Activated effector memory CD4-positive, alpha-beta T cell treated with Interleukin-2 at 50 U/mL for 16 hours (primary cell): ENCODE results near the gene SEMA4D.

Experiments
- DNase-seq: peaks from one replicate; pipeline ENCODE4 v3.0.0-alpha.2; 2020

Gene SEMA4D

DNA sequence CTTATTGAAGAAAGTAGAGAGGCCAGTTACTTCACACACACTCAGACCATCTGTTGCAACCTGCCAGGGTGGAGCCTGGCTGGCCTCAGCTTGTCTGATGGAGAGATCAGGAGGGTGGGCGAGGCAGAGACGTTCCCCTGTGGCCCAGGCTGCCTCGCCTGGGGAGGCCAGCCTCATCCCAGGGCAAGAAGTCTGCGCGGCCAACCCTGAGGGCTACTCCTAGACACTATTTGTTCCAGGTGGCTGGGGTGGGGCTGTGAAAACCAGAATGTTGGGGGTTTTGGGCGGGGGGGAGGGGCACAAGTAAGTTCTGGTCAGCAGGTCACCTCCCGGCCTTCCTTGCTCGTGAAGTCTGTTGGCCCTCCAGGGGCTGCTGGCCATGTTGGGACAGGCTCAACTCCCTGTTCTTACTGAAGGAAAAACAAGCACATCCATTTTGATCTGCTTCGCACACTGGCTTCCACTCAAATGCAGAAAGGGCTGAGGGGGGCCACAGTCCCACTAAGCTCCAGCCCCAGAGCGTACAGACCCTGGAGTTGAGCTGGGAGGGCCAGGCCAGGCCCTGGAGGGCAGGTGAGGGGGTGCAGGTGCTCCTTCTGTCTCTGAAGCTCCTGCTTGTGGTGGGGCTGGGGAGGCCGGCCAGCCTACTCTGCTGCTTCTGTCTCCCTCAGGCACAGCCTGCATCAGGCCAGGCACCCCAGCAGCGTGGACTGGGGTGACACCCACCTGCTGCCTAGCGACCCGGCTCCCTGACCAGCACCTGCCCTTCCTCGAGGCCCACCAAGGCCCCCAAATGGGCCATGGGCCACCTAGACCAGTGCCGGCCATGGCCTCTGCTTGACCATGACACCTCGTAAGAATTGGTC lies 133.0 kb downstream of the SEMA4D start:
- DNase-seq = no peak

DNA sequence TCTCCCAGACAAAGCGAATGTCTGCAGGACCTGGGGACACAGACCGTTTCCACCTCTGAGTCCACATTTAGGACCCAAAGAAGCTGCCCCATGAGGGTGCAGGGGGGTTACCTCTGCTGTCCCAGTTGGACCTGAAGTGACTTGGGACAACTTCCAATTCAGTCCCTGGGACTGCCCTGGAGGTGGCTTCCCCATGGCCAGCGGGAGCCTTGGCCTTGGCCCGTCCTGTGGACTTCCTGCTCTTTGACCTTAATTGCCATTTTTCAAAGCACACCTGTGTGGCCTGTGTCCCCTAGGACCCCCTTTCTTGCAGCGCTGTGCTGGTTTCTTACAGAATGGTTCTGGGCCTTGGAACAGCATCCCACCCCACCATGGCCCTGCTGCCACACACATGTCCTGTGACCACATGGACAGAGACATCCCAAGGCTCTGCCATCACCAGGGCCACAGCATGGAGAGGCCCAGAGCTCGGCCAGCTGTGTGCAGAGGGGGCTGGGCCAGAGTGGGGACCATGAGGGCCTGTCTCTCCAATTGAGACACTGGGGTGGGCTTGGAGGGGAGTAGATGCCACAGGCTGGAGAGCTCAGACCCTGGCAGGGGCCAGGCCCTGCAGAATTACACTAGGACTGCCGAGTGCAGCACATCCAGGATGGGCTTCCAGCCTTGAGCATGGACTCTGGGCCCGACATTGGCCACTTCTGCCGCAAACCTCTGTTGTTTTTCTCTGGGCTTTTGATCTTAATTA lies 133.8 kb downstream of the SEMA4D start:
- DNase-seq = no peak

DNA sequence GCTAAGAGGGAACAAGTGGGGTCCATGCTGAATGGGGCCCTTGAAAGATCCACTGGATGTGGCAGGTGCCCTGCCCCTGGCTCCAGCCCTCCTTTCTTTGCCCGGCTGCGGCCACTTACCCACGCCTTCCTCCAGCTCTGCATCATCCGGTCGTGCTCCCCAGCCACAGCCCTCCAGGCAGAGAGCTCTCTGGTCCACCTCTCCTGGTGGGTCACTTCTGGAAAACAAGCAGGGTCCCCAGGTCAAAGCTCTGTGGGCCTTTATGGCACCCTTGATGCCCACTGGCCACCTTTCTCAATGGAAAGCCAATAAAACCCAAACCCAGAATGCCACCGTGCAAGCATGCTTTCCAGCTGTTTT lies 134.6 kb downstream of the SEMA4D start:
- no peak for DNase-seq

- DNase-seq = no peak
Measured at GRCh38 chr9:89362647-89363310, 135.1 kb downstream of the SEMA4D start.

DNA sequence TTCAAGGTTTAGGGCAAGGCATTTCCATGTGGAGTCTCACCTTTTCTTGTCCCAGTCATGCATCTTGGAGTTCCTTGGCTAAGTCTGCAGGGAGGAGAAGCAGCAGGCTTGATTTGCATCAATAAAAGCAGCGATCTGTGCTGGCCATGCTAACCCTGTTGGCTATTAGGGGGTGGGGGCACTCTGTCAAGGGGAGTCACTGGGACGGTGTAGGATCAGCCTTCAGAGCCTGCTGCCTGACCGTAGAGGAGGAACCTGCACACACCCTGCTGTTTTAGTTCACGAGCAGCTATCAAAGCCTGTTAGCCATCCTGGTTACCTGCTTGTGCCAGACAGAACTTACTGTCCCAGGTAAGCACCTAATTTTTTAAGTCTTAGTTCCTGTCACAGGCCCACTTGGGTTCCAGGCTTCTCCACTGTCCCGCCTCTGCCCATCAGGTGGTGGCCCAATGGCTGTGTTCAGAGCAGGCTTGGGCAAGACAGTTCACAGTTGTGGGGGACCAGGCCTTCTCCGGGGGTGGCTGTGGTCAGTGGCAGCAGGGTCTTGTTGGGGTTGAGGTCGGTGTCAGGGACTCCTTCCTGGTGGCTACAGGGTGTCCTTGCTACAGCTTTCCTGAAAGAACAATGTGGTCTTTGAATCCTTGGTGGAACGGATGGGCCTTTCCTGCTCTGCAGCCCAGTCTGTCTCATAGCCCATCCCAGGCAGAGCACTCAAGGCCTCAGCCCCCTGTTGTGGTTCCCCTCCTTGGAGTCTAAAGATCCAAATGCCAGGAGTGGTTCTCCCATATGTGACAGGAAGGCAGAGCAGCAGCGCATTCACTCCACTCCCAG lies 135.9 kb downstream of the SEMA4D start:
- no peak for DNase-seq

DNA sequence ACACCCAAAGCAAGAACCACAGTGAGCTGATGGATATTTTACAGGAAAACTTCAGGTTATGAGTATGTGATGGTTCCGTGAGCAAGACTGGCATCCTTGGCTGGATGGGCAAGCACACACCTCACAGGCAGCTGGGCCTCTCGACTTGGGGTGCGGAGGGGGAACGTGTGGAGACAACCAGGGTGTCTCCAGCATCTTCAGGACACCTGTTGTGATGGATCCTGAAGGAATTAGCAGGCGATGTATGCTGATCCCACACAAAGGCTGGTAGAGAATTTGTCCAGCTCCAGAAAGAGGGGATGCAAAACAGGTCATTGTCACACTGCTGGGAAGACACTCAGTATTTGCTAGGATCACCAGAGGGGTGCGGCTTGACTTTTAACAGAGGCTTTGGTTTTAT lies 136.9 kb downstream of the SEMA4D start:
- no peak for DNase-seq

DNA sequence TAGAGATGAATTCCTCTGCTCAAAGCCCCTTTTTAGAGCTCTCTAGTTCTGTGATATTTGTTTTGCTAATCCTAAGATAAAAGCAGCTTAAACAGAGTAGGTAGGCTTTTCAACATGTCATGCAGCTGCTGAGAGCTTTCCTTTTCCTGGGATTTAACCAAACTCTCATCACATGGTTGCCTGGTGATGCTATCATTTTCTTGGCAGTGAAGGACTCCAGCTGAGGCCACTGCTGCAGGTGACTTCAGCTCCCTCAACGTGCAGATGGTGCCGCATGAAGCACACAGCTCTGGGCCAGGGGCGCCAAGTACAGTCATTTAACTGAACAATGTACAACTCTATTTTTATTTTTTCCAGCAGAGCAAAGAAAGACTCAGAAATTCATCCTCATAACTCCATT lies 137.4 kb downstream of the SEMA4D start:
- DNase-seq = no peak

DNA sequence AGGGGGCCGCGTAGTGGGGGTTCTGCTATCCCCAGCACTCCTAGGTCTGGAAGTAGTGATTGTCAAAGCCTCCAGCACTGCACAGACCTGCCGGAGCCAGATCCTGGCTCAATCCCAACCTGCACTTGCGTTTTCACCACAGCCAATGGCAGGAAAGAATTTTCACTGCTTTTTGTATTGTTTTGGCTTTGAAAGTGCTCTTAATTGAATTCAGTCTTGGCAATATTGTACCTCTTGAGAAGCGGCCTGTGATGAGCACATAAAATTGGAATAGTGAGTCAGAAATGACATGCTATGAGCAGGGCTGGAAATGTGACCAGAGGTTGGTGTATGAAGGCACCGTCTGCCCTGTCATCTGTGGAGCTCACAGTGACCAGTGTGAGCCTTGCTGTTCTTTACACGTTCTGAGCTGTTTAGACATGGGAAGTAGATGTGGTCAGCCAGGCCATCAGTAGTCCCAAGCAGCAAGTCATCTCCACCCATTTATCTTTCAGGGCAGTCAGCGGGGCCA lies 138.1 kb downstream of the SEMA4D start:
- no peak for DNase-seq

GRCh38 chr9:89358985-89359384 lies 138.9 kb downstream of the SEMA4D start:
- no peak for DNase-seq

DNA sequence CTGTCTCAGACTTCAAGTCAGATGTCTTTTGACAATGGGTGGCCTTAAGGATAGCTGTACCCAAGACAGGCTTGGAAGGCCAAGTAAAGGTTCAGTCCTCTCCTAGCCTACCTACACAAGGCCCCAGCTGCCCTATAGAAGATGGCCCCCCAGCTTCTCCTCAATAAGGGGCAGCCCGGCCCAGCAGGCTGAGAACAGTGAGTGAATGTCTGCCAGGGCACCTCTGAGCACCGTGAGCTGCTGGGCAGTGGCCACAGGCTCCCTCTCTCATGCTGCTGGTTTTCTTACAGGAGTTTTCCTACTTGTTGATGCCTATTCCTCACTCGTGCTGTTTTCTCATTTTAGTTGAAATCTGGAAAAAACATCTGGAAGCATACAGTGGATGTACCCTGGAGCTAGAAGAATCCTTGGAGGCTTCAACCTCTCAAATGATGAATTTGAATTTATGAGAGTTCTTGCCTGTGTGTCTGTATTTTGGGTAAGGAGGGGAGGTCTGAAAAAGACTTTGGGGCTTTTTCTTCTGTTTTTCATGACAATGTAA lies 139.5 kb downstream of the SEMA4D start:
- no peak for DNase-seq

DNA sequence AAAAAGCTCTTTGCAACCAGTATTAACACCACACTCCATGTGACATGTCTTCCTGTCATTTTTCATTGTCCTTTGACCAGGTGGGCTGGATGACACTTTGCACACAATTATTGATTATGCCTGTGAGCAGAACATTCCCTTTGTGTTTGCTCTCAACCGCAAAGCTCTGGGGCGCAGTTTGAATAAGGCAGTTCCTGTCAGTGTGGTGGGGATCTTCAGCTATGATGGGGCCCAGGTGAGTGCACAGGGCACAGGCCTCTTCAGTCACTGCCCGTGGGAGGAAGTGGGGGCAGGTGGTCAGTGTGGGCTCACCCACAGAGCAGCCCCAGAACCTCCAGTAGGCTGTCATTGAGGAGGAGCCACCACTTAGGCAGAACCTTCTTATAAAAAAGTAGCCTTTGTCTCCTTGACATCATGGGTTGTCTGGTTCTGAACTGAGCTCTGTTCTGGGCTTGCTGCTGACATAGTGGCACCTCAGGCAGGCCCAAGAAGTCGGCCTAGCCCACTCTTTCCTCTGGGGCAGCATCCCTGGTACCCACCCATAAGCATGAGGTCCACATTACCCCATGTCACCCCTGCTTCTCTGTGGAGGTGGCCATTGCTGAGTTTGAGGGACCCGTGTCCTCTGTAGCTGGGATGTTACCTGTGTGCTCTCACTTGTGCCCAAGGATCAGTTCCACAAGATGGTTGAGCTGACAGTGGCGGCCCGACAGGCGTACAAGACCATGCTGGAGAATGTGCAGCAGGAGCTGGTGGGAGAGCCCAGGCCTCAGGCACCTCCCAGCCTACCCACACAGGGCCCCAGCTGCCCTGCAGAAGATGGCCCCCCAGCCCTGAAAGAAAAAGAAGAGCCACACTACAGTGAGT lies 140.3 kb downstream of the SEMA4D start:
- no peak for DNase-seq

DNA sequence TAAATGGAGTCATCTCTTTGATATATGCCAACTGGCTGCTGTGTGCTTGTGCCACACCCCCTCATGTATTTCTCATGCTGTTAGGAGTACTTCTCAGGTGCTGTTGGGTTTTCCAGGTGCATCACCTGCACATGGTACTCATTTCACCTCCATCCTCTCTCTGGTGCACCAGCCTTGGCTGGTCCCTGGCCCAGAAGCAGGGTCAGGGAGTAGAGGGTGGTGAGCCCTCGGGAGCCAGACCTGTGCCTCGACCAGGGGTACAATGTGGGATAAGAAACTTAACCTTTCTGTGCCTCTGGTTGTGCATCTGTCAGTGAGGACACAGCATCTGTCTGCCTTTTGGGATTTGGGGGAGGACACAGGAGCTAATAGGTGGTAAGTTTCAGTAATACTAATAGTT lies 141.1 kb downstream of the SEMA4D start:
- DNase-seq = no peak

DNA sequence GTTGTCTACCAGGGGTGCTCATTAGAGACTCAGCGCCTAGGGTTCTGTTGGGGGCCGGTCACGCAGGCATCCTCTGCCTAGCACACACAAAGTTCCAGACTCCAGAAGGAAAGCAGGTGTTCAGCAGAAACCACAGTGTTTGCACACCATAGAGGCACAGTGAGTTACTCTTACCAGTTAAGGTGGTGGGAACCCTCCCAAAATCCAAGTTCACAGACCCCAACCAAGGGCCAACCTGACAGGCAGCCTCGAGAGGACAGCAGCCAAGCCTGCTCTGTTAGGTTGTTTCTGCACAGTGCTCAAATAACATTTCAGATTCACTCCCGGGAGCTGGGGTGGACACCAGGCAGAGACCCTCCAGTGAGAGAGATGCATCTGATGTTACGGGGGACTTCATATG lies 143.4 kb downstream of the SEMA4D start:
- DNase-seq = no peak

GRCh38 chr9:89353989-89354388 lies 143.9 kb downstream of the SEMA4D start:
- no peak for DNase-seq

DNA sequence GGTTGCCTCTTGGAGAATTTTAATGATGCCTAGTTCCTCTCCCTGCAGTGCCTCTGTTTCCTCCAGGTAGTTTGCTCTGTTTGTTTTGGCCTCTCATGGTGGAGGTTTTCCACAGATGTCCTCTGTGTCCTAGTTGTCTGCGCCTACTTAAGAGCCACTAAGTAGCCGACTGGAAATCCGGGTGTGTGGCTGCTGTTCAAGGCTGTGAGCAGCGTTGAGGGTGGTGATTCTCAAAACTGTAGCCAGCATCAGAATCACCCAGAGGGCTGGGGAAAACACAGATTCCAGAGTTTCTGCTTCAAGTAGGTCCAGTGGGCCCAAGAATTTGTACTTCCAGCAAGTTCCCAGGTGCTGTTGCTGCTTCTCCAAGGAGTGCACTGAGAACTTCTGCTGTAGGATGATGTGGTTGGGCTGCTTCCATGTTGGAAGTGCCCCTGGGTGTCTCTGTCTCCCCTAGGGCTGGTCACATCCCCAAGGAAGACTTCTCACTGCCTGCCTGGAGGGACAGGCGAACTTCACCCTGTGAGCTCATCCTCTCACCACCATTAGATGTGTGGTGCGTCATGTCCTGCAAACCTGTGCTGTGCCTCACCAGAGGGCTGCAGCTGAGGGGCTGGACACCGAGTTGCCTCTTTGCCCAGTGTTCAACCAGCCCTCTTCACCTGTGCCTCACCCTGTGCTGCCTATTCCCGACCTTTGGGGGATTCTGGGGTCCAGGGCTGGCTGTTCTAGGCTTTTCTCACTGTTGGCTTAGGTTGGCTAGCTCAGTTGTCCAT lies 144.9 kb downstream of the SEMA4D start:
- DNase-seq = no peak

DNA sequence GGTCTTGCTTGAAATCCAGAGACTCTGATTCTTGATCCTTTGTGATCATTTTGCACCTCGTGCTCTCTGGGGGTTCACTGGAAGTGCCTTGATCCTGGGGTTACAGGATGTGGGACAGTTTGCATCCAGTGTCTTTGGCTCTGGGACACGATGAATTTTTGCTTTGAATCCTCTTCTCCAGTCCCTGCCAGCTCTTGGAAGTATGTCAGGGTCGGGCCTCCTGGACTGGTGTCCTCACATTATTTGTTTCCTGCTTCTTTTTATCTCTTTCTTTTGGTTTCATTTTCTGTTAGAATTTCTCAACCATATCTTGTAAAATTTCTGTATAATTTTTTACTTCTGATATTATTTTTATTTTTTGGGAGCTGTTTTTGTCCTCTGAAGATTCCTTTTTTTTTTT lies 145.5 kb downstream of the SEMA4D start:
- DNase-seq = no peak

DNA sequence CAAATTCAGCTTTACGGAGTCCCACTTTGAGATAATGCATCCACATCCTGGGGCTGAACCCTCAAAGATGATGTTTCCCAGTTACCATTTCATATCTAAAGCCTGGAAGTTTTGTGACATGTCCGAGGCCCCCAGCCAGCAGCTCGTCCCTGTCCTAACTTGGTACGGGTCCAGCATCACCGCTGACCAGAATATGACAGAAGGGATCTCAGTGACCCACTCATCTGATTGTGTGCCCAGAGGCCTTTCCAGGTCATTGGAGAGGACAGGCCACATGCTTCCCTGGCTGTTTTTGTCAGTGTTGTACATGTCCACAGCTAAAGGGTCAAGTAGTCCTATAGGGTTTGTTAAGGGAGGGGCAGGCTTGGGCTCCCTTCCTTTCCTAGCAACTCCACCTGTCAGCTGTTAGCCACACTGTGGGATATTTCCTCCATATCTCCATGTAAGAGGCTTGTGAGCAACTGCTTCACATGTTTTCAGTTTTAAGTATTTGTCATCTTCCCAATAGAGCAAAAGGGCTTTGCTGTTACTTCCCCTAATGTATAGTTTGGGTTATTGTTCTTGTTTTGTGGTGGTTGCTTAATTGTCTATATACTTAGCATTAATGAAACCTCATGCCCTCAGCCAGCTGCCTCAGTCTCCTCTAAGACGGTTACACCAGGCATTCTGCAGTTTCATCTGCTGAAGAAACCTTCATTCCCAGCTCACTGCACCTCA lies 146.2 kb downstream of the SEMA4D start:
- no peak for DNase-seq

GRCh38 chr9:89350988-89351557 lies 146.8 kb downstream of the SEMA4D start:
- no peak for DNase-seq

DNA sequence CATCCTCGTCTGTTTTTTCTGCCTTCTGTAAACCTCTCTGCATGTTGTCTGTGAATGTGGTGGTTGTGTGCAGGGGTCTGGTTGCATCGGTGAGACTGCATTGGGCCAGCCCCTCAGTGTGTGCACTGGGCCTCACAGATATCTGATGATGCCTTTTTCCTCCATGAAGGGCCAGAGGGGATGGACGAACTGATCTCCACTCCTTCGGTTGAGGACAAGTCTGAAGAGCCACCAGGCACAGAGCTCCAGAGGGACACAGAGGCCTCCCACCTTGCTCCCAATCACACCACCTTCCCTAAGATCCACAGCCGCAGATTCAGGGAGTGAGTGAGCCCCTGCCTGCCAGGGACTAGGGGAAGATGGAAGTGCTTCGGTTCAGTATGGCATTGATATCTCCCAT lies 148.3 kb downstream of the SEMA4D start:
- no peak for DNase-seq

- no peak for DNase-seq
Measured at GRCh38 chr9:89347651-89348050, 150.3 kb downstream of the SEMA4D start.
